GM18861 (cell line): ENCODE measurements around the gene PLEKHG3.

Experiments used
- ATAC-seq: cut with Tn5 transposase; IDR thresholded peaks from one replicate; pipeline ENCODE4 v1.9.1; 2021; ENCODE audit not compliant: unreplicated experiment

PLEKHG3 gene

GRCh38 chr14:64743061-64743460 is 38.8 kb downstream of the PLEKHG3 start:
- ATAC-seq = no peak

GRCh38 chr14:64745511-64746091 is 41.4 kb downstream of the PLEKHG3 start:
- no peak for ATAC-seq

- ATAC-seq = no peak
Observed at GRCh38 chr14:64746298-64747250, 42.4 kb downstream of the PLEKHG3 start.

- ATAC-seq = no peak
Observed at GRCh38 chr14:64747327-64747726, 43.1 kb downstream of the PLEKHG3 start.

GRCh38 chr14:64748521-64748920 is 44.3 kb downstream of the PLEKHG3 start:
- no peak for ATAC-seq

DNA sequence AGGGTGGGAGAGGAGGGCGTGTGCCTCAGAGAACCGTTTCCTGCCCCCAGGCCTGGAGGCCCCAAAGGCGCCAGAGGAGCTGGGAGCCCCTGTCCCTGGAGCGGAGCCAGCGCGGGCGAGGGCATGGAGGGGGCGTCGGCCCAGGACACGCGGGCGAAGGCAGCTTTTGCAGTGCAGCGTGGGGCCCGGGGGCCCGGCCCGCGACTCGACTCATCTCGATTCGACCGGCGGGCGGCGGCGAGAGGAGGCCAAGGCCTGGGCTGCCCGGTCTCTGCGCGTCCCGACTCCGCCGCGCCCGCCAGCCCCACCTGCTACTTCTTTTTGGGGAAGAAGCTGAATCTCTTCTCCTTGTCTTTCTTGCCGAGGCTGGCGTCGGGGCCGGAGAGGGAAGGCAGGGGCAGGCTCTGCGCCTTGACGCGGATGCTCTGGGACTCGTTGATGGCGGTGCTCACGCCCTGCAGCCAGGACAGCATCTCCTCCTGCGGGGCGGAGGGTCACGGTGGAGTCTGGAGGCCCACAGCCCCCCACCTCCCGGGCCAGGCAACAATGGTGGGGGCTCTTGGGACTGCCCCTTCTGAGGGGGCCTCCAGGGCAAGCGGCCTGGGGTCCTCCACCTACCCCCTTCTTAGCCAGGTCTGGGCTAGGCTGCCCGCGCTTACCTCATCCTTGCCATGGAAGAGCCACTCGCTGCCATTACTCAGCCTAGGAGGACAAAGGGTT is 44.9 kb downstream of the PLEKHG3 start:
- no peak for ATAC-seq

GRCh38 chr14:64752909-64753308 is 48.7 kb downstream of the PLEKHG3 start:
- ATAC-seq = no peak

DNA sequence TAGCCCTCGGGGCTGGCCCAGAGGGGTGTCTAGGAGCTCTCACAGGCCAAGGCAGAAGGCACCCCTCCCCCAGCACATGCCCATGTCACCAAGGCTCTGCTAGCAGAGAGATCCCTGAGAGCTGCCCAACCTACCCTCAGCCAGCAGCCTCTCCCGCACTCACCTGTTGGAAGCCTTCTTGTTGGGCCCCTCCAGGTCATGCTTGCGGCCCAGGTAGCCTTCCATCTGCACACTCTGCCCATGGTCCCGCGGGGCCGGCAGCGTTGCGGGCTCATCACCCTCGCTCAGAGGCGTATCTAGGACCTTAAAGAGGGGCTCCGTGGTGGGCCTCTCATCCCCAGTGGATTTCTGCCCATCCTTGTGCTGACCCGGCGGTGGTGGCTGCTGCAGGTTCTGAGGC is 49.1 kb downstream of the PLEKHG3 start:
- ATAC-seq = no peak

DNA sequence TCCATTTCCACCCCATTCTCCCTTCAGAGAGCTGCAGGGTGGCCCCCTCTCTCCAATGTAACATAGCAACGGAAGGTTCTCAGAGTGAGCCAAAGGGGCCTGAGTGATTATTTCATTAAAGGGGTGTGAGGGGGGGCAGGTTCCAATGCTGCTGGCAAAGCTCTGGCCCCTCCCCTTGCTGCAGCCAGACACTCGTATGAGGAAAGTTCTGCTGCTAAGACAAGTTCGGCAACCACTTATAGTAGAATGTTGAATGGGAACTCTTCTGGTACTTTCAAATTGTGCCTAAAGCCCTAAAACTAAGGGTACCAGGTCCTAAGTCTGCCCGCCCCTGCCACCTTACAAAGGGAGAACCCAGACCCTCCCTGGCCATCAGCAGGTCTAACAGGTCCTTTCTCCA is 49.8 kb downstream of the PLEKHG3 start:
- no peak for ATAC-seq

GRCh38 chr14:64754685-64755084 is 50.5 kb downstream of the PLEKHG3 start:
- ATAC-seq = no peak

DNA sequence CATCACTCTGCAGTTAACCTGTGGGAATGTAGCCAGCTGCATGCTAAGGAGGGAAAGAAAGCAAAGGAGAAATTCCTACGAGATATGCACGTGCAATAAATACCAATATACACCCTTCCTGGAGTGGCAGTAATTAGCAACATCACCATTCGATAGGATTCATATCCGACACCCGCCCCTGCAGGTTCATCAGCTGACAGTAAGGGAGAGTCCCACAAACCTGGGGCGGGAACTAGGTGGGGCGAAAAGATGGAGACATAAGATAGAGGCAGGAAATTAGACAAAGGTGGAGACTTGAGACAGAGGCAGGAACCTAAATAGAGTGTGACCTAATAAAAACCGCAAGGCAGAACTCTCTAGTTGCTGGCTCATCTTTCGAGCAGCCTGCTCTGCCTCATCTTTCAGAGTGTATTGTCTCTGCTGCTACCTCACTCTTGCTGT is 51.6 kb downstream of the PLEKHG3 start:
- no peak for ATAC-seq

DNA sequence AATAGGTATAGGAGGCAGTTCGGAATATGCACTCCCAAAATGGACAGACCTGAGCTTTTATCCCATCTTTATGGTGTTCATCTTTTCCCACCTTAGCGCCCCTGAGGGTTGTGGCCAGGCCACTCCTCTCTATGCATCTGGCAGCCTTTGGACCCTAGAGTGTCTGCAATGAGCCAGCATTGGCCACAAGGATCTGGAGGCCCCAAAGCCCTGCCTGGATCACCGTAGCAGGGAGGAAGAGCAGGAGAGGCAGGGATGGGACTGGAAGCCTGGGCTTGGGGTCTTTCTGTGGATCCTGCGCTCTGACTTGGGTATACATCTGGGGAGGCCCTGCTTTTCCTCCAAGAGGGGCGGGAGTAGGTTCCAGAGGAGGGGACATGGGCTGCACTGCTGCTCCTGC is 52.5 kb downstream of the PLEKHG3 start:
- ATAC-seq = no peak

GRCh38 chr14:64757601-64758000 is 53.4 kb downstream of the PLEKHG3 start:
- no peak for ATAC-seq

DNA sequence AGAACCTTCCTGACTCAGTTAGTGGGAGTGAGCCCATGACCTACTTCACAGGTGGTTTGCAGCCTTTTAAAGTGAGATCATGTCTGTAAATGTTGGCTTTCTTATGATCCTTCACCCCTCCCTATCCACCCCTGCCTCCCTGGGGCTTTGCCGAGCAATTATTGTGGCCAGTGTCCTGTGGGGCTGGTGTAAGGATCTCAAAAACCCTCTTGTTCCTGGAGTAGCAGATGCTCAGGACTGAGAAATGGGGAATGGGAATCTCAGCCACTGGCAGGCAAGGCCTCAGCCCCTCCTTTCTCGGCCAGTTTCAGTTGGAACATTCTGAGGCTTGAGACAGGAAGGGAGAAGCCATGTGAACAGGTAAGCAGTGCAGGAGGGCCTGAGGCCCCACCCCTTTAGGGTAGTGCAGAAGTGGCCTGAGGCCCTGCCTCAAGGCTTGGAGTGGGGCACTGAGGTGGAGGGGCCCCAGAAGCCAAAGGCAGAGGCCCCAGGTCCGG is 53.8 kb downstream of the PLEKHG3 start:
- ATAC-seq = no peak

DNA sequence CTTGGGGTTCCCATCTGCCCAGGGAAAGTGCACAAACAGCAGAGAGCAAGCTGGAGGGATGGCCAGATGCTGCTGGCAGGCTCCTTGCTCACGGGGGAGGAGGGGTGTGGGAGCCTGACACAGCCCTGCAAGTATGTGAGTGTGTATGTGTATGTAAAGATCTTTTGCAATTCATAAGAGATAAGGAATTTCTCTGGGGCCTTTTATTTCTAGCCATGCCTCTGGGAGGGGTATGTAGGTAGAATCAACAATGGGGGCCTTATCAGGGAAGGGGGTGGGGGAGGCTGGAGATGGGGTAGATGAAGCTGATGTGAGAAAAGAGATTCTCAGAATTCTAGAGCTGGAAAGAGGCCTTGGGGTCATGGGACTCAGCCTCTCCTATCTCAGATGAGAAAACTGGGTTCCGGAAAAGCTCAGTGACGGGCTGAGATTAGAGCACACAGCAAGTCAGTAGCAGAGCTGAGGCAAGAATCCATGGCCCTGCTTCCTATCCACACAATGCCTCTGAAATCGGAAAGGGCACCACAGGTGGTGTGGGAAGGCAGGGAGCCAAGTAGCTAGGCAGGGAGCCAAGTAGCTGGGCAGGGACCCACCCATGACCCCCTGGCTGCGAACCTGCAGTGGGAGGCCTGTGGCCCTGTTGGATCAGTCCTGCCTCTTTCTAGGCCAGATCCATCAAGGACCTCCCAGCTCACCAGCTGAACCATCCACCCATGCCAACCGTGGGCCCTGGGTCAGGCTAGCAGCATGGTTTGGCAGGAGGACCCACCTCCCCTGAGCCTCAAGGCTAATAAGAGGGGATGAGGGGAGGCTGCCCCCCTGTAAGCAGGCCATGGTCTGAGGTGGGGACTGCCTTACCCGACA is 54.7 kb downstream of the PLEKHG3 start:
- ATAC-seq = no peak

DNA sequence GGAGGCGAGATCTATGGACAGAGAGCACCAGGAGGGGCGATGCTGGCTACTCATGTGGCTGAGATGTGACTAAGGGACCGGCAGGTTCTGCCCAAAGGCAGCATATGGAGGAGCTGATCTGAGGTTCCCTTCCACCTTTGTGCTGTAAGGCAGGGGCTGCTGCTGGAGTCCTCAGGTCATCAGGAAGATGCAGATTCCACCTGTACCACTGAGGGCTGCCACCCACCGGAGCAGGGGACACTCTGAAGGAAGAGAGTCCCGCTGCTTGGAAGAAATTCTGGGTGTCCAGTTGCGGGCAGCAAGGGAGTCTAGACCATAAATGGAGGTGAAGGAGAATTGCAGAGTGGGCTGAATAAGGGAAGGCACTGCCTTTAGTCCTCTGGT is 55.3 kb downstream of the PLEKHG3 start:
- ATAC-seq = no peak

GRCh38 chr14:64760146-64760755 is 56.0 kb downstream of the PLEKHG3 start:
- no peak for ATAC-seq

GRCh38 chr14:64760916-64761315 is 56.7 kb downstream of the PLEKHG3 start:
- ATAC-seq = no peak

DNA sequence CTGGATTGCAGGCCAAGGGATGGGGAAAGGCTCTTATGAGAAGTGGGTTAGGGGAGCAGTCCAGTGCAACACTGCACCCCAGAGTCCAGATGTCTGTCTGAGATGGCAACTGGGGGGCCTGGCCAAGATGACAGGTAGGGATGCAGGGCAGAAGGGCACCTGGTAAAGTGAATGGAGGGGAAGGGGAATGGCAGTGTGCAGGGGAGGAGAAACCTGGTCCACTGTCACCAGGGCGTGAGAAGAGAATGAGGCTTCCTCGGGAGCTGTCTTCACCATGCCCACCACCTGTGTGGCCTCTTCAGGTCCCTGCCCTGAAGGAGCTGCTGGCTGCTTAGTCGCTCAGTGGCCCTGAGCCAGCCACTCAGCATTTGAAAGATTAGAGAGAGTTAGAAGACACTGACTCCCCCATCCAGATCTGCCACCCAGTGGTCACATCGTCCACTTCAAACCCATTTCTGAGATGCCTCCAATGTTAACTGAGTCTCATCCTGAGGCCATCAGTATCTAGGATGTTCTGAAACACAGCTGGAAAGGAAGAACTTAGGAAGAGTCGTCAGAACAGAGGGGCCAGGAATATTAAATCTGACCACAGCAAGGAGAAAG is 57.3 kb downstream of the PLEKHG3 start:
- ATAC-seq = no peak
